BLaER1 (cell line): ENCODE results near the gene GGT5.
"Not testable (repeated sequence)": the region's sequence is repeated elsewhere in the genome, so short reads cannot be mapped to it uniquely, and the experiment has no call there.

ENCODE experiments used
- H3K27ac ChIP-seq: shearing (Covaris generic); formaldehyde crosslinking; 2 replicates; pipeline ENCODE4 v1.8.1; 2022
- H3K27me3 ChIP-seq: shearing (Covaris generic); formaldehyde crosslinking; 2 replicates; pipeline ENCODE4 v1.8.1; 2022
- H3K36me3 ChIP-seq: shearing (Covaris generic); formaldehyde crosslinking; 2 replicates; pipeline ENCODE4 v1.8.1; 2022
- H3K4me1 ChIP-seq: shearing (Covaris generic); formaldehyde crosslinking; 2 replicates; pipeline ENCODE4 v1.8.1; 2022
- H3K4me2 ChIP-seq: shearing (Covaris generic); formaldehyde crosslinking; 2 replicates; pipeline ENCODE4 v1.8.1; 2022
- H3K4me3 ChIP-seq: shearing (Covaris generic); formaldehyde crosslinking; 2 replicates; pipeline ENCODE4 v1.8.1; 2022
- H3K9ac ChIP-seq: shearing (Covaris generic); formaldehyde crosslinking; 2 replicates; pipeline ENCODE4 v1.8.1; 2022
- H3K9me3 ChIP-seq: shearing (Covaris generic); formaldehyde crosslinking; 2 replicates; pipeline ENCODE4 v1.8.1; 2022
- H4K20me1 ChIP-seq: shearing (Covaris generic); formaldehyde crosslinking; 2 replicates; pipeline ENCODE4 v1.8.1; 2022
- Cebpa-rat ChIP-seq: shearing (Covaris generic); IDR thresholded peaks from 2 replicates; pipeline ENCODE4 v1.8.1; 2022

GGT5 gene

GRCh38 chr22:24186892-24187670, 57.8 kb downstream of the GGT5 start:
- no peaks in the 10 kb centered on the region for H4K20me1 ChIP-seq
- no peak for TF ChIP-seq Cebpa-rat
- H3K4me2 ChIP-seq, result no peak overlapping the region
- no peaks in the 10 kb centered on the region for H3K36me3 ChIP-seq
- no peaks in the 10 kb centered on the region for H3K9me3 ChIP-seq
- no peak overlapping the region for H3K27ac ChIP-seq
- no peak overlapping the region for H3K9ac ChIP-seq
- peaks cover 49% of the 10 kb centered on the region for H3K4me1 ChIP-seq
- H3K4me3 ChIP-seq, result no peak overlapping the region
- H3K27me3 ChIP-seq, result no peaks in the 10 kb centered on the region

GRCh38 chr22:24186352-24186740, 58.5 kb downstream of the GGT5 start:
- no peak overlapping the region for H3K27ac ChIP-seq

GRCh38 chr22:24185501-24186351, 59.2 kb downstream of the GGT5 start:
- Histone ChIP-seq H3K9ac (no peak overlapping the region), H3K36me3 (no peaks in the 10 kb centered on the region), H4K20me1 (no peaks in the 10 kb centered on the region), H3K9me3 (no peaks in the 10 kb centered on the region), H3K27ac (no peak overlapping the region), H3K4me1 (peaks cover 39% of the 10 kb centered on the region), H3K27me3 (no peaks in the 10 kb centered on the region), H3K4me2 (no peak overlapping the region), H3K4me3 (no peak overlapping the region)
- no peak for TF ChIP-seq Cebpa-rat

More at GRCh38 chr22:24186352-24186740, 58.5 kb downstream of the GGT5 start:
- H3K4me1 ChIP-seq, result peaks cover 45% of the 10 kb centered on the region
- H3K4me2 ChIP-seq, result no peak overlapping the region
- no peak for TF ChIP-seq Cebpa-rat
- H3K27me3 ChIP-seq, result no peaks in the 10 kb centered on the region
- no peak overlapping the region for H3K4me3 ChIP-seq
- no peaks in the 10 kb centered on the region for H3K36me3 ChIP-seq
- no peak overlapping the region for H3K9ac ChIP-seq
- no peaks in the 10 kb centered on the region for H4K20me1 ChIP-seq
- no peaks in the 10 kb centered on the region for H3K9me3 ChIP-seq

DNA sequence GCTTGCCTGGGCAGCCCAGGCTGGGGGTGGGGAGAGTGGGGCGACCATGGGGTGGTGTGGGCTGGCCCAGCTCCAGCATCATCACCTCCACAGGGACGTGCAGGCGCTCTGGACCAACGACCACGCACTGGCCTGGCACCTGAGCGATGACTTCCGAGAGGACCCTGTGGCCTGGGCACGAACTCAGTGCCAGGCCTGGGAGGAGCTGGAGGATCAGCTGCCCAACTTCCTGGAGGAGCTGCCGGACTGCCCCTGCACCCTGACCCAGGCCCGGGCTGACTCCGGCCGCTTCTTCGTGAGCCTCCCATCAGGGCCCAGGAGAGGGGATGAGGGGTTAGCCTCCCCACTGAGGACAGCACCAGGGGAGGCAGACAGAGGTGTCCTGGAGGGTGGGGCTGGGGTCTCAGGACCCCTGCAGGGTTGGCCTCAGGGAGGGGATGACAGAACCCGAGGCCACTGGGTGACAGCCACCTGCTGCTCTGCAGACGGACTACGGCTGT, 59.8 kb downstream of the GGT5 start:
- H3K9me3 ChIP-seq, result no peaks in the 10 kb centered on the region
- H4K20me1 ChIP-seq, result no peaks in the 10 kb centered on the region
- no peaks in the 10 kb centered on the region for H3K36me3 ChIP-seq
- no peak overlapping the region for H3K27ac ChIP-seq
- H3K4me1 ChIP-seq, result peaks cover 32% of the 10 kb centered on the region
- no peak overlapping the region for H3K9ac ChIP-seq
- no peaks in the 10 kb centered on the region for H3K27me3 ChIP-seq
- no peak overlapping the region for H3K4me2 ChIP-seq
- no peak overlapping the region for H3K4me3 ChIP-seq
- no peak for TF ChIP-seq Cebpa-rat

- H3K27me3 ChIP-seq, result no peaks in the 10 kb centered on the region
- no peak overlapping the region for H3K27ac ChIP-seq
- H3K4me3 ChIP-seq, result no peak overlapping the region
- TF ChIP-seq Cebpa-rat, result no peak
- no peaks in the 10 kb centered on the region for H4K20me1 ChIP-seq
- H3K36me3 ChIP-seq, result peaks cover 4% of the 10 kb centered on the region; the same call in 1 of the 2 replicates
- H3K9ac ChIP-seq, result no peak overlapping the region
- peaks cover 24% of the 10 kb centered on the region for H3K4me1 ChIP-seq
- H3K4me2 ChIP-seq, result peak overlapping the region; percentile 58
- no peaks in the 10 kb centered on the region for H3K9me3 ChIP-seq
These were observed 60.7 kb downstream of the GGT5 start for GRCh38 chr22:24184057-24184798.

DNA sequence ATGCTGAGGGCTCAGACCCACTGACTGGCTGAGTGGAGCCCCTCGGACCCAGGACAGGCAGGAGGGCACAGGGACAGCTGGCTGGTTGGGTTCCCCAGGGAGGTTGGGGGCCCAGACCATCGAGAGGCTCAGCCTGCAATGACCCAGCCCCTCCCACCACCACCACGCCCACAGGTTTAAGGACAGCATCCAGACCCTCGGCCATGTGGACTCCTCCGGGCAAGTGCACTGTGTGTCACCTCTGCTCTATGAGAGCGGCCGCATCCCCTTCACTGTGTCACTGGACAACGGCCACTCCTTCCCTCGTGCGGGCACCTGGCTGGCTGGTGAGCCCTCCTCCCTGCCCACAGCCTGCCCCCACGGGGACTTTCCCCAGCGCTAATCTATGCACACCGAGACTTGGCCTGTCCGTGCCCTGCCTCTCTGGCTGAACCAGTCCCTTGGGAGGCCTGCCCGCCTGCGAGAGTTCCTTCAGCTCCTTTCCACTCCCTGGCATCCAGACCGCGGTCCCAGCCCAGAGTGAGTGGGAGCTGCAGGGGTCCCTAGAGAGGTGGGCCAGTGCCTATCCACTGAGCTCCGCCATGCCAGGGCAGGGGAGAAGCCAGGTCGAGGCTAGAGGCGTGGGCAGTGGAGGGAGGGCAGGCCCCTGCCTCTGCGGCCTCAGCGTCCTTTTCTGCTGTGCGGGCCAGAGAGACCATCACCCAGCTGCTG, 61.4 kb downstream of the GGT5 start:
- Histone ChIP-seq H3K9ac (no peak overlapping the region), H3K36me3 (peaks cover 6% of the 10 kb centered on the region; the same call in 1 of the 2 replicates), H3K4me1 (peaks cover 26% of the 10 kb centered on the region), H4K20me1 (no peaks in the 10 kb centered on the region), H3K4me2 (peak overlapping the region; percentile 58), H3K4me3 (no peak overlapping the region), H3K27ac (no peak overlapping the region), H3K9me3 (no peaks in the 10 kb centered on the region), H3K27me3 (no peaks in the 10 kb centered on the region)
- no peak for TF ChIP-seq Cebpa-rat

- not testable (repeated sequence) for H4K20me1 ChIP-seq, H3K4me3 ChIP-seq, H3K27me3 ChIP-seq, H3K9me3 ChIP-seq, H3K27ac ChIP-seq, H3K9ac ChIP-seq
- Histone ChIP-seq H3K4me2 (peak overlapping the region; percentile 34), H3K36me3 (peaks cover 12% of the 10 kb centered on the region; the same call in 1 of the 2 replicates), H3K4me1 (peaks cover 31% of the 10 kb centered on the region)
These were observed 62.0 kb downstream of the GGT5 start for GRCh38 chr22:24182900-24183246.

DNA sequence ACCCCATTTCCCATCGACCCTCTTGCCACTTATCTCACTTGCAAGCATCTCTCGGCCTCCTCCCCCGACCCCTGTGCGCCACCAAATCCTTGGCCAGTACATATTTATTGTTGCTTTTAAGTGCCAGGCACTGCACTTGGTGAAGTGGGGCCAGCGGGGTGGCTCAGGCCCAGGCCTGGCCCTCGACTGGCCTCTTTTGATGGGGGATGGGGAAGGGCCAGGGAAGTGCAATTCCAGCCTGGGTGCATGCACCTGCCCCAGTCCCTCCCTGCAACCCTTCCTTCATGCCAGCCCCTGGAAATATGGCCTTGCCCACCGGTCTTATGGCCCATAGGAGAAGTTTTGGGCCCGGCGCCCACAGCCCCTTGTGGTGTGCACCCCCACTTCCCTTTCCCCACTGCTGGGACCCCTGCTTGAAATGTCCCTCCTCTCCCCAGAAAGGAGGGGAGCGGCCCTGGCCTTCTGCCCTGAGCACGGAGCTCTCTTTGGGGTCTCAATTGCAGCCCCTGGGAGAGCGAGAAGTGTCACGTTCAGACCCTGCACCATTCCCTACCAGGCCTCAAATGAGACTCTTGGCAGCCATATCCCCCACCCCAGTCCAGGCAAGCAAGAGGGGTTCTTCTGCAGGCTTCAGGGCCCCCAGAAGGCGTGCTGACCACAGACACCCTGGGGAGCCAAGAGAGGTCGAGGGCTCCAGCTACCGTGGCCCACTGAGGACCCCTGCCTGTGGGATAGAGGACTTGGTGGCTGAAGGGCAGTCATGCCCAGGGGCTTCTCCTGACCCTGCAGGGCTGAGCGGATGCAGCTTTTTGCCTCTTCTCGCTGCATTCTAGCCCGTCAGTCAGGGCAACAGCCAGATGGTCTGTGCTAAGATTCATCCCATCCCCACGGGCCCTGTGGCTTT, 62.6 kb downstream of the GGT5 start:
- Histone ChIP-seq H3K27ac (0 out of 2 replicates have a peak overlapping the region, but pooled peaks have one; percentile 18), H3K9me3 (no peaks in the 10 kb centered on the region), H3K4me3 (no peak overlapping the region), H3K9ac (no peak overlapping the region), H3K4me1 (peaks cover 31% of the 10 kb centered on the region), H3K36me3 (peaks cover 12% of the 10 kb centered on the region; the same call in 1 of the 2 replicates), H3K27me3 (no peaks in the 10 kb centered on the region), H3K4me2 (peak overlapping the region; percentile 34), H4K20me1 (no peaks in the 10 kb centered on the region)
- no peak for TF ChIP-seq Cebpa-rat
